ENCODE measurements around the gene JPH2. TPM values are rescaled to one million over a fixed set of nuclear protein-coding genes. Genes with fewer than 3 reads are reported as not detected.

The JPH2 gene
- total RNA-seq, 2 donors from 2014 or later = 169 to 179 TPM

GRCh38 chr20:44064501-44065400 lies 122.2 kb downstream of the JPH2 start:
- Histone ChIP-seq H3K36me3 (no peaks in the 10 kb centered on the region), H3K4me3 (no peak overlapping the region), H3K27ac (no peak overlapping the region), H3K27me3 (replicated peaks; ENCODE audit: insufficient read depth) (no peaks in the 10 kb centered on the region), H3K4me1 (ENCODE audit: control insufficient read depth in 1 of 2, low read depth in 2 of 2) (no peaks in the 10 kb centered on the region), H3K9me3 (peaks cover 6% of the 10 kb centered on the region)
- no peak for TF ChIP-seq CTCF (IDR thresholded peaks at IDR 0.05)
- ATAC-seq (ENCODE audit: insufficient number of reproducible peaks, low FRiP score, low read depth) (no peak), DNase-seq (ENCODE audit: low spot score) (no peak)

Other genes starting within 250 kb of the JPH2 start
- 10 to 100 TPM; 33.6 to 34.4 TPM for gene OSER1, start 23.6 kb upstream of the JPH2 start, total RNA-seq
- not detected for gene GDAP1L1, start 60.1 kb upstream of the JPH2 start, total RNA-seq
- gene FITM2, start 124.0 kb upstream of the JPH2 start, total RNA-seq = 1 to 10 TPM; 7.5 to 8.7 TPM
- not detected for gene R3HDML, start 149.9 kb upstream of the JPH2 start, total RNA-seq
- under 1 TPM in 1 of 2 donors, not detected in 1; 0.78 TPM for gene HNF4A, start 168.5 kb upstream of the JPH2 start, total RNA-seq

Measured in thoracic aorta (tissue), 2 donors.